Activated CD4-positive, alpha-beta T cell treated with anti-CD3 and anti-CD28 coated beads, Interleukin-2, Interleukin-6, amounts not matched to agents 100 ng/mL and 50 ng/mL, durations not matched to agents 16 hours and 8 hours (primary cell): ENCODE measurements around the gene TNK2.
"Not testable (repeated sequence)": the region's sequence is repeated elsewhere in the genome, so short reads cannot be mapped to it uniquely, and the experiment has no call there.

ENCODE experiments used
- DNase-seq: peaks from one replicate; pipeline ENCODE4 v3.0.0-alpha.2; 2020

TNK2 gene

DNA sequence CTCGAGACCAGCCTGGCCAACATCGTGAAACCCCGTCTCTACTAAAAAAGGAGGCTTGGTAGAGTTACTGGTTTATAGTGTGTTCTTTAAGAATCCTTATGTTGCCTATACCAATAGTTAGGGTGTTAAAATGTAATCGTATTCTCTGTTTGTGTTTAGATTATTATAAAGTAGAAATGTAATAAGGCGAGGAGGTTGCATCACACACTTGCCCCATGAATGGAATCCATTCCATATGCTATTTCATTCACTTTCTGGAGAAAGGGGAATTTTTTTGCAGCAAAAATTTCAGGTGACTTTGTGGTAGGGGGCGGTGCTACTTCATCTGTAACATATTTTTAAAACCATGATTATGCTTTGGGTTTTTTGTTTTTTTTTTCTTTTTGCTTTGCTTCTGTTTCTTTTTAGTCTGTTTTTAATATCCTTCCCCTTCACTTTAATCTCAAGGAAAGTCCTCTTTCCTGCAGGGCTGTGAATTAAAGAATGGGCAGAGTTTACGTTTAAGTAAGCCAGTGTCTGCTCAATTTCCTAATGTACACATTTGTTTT, 63.6 kb downstream of the TNK2 start:
- DNase-seq, result no peak

DNA sequence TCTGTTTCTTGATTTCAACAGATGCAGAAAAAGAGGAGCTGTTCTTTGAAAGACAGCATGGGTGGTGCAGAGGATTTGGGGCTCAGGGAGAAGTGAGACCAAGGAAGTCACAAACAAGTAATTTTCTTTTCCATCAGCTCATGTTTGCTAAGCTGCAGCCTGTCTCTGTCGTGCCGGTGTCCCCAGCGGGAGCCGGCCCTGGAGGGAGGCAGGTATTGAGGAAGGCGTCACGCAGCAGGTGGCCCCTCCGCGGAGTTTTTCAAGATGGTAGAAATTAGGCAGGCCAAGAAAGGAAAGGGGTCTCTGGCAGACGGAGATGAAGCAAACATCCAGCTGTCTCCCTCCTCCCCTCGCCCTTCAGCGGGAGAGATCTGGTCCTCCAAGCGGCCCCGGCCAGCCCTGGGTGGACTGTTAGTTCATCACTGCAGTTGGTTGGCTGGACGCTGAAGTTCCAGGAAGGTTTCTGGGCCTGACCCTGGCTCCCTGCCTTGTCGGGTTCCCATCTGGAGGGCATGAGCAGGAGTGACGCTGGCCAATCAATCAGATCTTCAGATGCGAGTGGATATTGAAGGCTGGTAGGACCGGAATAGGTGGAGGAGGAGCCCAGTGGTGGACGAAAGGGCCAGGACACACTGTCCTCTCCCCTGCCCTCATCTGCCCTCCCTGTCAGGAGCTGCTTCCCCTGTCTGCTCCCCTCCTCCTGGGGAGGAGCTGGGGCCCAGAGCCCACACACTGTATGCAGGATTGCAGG, 68.9 kb downstream of the TNK2 start:
- no peak for DNase-seq

DNA sequence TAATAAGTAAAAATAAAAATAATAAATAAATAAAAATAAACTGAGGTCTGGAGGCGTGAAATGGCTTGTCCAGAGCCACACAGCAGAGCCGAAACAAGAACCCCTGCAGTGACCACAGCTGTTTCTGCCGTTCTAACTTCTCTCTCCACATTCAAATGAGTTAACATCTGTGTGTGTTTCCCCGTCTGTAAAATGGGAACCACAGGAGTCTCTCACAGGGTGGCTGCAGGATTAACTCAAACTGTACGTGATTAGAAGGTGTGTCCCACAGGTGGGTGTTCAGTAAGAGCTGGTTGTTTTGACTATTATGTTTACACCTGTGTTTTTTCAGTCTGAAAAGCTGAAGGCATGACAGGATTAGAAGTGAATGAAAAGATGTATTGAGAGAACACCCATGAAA, 69.6 kb downstream of the TNK2 start:
- no peak for DNase-seq

DNA sequence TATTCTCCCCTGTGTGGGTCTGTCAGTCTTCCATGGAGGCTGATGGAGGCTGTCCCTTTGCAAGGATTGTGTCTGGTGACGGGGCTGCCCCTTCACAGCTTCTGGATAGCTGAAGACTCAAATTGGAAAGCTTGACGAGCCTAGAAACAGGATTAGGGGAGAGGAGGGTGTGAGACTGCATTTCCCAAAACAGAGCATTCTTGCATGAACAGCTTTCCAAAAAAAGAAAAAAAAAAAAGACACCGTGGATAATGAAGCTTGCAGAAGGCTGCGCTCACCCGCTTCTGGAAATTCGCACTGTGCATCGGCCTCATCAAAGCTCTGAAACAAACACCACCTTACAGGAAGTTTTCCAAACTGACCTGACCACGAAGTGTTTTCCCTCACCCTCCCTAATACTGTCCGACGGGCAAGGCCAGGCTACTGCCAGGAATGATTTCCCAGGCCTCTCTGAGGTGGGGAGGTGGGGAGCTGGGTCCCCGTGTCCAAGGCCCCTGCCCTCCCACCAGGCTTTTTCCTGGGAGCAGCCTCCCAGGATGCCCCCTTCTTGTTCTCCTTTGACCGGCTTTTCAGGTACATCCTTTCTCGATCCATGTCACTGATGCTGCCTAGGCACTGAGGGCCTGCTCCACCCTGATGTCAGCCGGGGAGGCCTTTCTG, 71.7 kb downstream of the TNK2 start:
- DNase-seq, result no peak

DNA sequence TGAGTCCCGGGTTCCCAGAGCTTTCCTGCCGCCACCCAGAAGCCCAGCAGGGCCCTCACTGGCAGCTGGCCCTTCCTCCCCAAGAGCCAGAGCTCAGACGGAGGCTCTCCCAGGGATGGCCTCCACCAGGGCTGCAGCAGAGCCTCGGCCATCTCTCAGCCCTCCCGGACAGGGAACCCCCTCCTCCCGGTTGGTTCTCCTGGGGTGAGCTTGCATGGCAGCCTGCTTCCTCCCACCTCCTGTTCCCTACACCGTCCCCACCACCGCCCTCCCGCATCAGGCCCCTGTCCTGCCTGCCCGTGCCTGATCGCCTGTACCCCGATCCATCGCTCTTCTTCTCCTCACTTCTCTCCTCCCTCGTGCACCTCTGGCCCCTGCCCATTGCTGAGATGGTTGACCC, 72.6 kb downstream of the TNK2 start:
- no peak for DNase-seq

DNA sequence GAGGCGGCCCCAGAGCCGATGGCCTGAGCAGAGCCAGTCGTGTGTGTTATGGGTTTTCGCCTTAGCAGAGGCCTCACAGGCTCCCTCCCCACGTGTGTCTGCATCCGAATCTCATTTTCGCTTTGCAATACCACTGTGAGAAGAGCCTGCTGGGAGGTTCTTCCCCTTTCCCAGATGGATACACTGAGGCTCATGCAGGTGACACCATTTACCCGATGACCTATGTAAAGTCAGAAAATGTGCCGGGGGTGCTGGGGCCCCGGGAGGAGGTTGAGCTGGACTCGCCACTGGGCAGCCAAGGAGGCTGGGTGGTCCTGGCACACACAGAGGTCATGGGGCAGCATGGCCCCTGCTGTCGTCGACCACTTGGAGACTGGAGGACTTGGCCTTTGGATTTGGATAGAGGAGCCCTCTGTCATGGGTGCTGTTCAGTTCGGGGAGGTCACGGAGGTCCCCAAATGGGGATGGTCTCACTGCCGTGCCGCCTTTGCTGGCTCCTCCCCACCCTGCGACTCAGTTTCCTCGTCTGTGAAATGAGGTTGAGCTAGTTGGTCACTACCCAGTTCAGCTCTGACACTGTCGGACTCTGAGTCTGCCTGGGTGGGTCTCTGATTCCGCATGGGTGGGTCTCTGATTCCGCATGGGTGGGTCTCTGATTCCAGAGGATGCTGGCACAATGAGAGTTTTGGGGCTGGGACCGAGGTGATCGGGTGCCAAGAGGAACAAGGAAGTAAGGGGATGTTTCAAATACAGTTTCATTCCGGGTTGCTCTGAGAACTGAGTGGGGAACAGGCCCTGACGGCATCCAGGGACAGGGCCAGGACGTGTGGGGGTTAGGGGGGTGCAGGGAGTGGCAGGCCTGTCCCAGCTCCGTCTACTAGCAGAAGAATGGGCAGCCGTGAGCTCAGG, 73.4 kb downstream of the TNK2 start:
- DNase-seq, result no peak

DNA sequence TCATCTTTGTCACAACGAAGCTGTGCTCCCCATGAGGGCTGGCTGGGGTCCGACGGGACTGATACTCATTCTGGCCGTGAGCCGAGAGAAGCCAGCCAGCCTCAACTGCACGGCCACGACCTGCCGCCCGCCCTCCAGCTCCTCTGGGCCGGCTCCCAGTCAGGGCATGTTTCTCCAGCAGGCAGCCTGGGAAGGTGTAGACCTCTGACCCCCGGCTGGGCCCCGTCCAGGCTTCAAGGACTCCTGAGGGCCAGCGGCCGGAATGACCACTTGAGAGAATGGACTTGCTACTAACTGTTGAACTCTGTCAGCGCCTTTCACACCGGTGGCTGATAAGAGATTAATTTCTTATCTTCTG, 78.5 kb downstream of the TNK2 start:
- DNase-seq, result no peak

DNA sequence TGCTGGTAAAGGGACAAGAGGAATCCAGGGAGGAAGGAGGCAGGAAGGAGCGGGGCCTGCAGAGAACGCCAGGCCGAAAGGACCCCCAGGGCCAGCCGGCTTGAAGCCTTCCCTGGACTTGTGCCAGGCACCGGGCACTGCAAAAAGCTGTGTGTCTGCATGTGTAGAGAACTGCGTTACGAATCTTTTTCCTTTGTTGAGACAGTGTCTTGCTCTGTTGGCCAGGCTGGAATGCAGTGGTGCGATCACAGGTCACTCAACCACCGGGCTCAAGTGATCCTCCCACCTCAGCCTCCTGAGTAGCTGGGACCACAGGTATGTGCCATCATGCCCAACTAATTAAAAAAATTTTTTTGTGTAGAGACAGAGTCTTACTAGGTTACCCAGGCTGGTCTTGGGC, 79.6 kb downstream of the TNK2 start:
- no peak for DNase-seq

DNA sequence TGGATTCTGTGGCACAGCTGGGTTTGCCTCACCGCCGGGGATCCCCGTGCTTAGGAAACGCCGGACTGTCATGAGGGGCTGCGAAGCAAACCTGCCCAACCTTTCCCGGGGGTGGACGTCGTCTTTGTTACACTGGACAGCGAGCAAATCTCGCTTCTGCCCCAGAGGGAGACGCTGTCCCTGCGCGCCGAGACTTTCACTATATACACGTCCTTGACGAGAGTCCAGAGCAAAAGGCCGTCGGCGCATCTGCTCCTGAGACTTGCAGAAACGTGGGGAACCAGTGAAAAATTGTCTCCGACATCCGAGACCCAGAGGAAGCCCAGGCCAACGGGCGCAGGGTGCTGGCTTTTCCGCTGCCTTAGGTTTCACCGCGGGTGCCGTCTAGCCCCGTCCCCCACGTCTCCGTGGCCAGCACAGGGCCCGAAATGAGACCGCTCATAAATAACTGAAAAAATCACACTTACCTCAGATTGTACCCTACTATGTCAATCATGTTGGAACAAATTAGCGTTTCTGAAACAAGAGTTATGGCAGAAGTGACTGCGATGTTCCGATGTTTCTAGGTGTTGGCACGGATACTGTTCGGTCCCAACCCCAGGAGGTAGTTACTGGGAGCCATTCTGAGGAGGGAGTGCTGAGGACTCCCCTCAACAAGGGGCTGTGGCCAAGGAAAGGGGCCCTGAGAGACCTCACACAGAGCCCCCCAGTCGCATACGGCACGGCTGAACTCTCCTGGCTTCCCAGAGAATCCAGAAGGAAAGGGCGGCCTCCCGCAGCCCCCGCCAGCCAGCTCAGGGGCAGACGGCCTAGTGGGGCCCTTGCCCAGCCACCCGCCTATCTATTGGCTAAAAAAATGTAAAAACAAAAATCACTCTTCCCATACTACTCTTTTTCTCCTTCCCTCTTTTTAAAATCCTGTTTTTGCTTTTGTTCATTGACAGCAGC, 82.2 kb downstream of the TNK2 start:
- DNase-seq, result no peak

DNA sequence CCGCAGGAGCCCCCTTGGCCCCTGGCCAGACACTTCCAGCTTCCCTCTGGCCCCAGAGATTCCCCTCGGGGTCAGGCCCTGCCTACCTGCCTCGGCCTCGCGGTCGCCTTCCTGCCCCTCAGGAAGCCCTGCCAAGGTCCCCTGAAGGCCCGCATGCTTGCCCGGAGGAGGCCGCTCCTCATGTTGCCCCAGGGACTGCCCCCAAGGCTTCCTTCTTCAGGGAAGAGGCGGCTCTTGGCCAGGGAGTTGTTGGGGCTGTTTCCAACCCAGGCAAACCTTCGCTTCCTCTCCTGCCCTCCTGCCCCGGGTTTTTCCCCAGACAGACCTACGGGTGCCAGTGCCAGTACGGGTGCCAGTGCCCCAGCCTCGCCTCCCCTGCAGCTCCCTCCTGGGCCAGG, 83.2 kb downstream of the TNK2 start:
- DNase-seq, result no peak

DNA sequence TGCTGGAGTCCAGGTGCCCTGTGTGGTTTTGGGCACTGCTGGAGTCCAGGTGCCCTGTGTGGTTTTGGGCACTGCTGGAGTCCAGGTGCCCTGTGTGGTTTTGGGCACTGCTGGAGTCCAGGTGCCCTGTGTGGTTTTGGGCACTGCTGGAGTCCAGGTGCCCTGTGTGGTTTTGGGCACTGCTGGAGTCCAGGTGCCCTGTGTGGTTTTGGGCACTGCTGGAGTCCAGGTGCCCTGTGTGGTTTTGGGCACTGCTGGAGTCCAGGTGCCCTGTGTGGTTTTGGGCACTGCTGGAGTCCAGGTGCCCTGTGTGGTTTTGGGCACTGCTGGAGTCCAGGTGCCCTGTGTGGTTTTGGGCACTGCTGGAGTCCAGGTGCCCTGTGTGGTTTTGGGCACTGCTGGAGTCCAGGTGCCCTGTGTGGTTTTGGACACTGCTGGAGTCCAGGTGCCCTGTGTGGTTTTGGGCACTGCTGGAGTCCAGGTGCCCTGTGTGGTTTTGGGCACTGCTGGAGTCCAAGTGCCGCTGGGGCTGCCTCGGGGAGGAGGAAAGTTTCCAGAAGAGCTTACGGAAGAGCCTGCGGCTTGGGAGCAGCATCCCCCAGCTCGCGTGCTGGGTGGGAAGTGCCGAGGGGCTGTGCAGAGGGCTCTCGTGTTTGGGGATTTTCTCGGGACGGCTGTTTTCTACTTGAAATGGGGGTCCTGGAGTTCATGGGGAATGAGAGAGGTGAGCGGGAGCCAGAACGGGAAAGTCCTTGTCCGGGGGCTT, 83.7 kb downstream of the TNK2 start:
- not testable (repeated sequence) for DNase-seq

DNA sequence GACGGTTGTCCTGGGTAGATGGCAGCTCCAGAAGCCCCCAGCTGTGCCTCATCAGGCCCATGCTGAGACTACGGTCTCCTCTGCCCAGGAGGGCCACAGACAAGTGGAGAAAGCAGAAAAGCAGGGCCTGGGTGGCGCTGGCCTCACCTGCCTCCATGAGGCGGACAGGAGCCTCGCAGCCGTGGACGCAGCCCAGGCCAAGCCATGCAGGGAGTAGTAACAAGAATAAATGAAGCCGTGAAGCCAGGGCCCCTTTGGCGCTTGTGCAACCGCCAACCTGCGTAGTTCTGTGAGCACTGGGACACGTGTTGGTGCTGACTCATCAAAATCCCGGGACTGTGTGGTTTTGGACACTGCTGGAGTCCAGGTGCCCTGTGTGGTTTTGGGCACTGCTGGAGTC, 84.4 kb downstream of the TNK2 start:
- no peak for DNase-seq

DNA sequence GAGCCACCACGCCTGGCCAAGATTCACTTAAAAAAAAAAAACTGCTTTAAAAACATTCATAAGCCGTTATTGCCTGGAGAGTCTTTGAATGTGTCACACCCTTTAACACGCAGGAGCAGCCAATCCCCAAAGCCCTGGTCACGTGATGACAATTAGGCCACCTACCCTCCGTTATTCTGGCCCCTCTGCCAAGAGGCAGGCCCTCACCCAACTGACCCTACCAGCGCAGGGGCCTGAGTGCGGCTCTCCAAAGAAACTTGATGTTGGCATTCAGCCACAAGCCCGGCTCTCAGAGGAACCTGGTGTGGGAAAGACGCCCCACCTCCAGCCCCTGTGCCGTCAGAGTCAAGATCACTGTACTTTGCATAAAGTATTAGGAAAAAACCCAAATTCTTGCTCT, 85.1 kb downstream of the TNK2 start:
- no peak for DNase-seq

DNA sequence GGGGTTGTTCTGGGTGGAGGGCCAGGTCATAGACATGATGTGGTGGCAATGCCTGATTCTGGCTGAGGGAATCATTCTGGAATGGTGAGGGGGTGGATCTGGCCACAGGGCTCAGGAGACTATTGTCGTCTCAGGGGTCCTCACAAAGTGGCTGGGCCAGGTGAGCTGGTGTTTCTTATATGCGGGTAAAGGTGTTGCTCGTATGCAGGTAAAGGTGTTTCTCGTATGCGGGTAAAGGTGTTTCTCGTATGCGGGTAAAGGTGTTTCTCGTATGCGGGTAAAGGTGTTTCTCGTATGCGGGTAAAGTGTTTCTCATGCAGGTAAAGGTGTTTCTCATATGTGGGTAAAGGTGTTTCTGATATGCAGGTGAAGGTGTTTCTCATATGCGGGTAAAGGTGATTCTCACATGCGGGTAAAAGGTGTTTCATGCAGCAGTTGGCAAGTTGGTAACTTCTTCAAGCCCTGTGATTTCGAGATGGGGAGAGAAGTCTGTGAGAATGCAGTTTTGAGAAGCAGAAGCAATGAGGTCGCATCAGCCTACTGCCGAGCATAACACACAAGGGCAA, 86.1 kb downstream of the TNK2 start:
- no peak for DNase-seq

DNA sequence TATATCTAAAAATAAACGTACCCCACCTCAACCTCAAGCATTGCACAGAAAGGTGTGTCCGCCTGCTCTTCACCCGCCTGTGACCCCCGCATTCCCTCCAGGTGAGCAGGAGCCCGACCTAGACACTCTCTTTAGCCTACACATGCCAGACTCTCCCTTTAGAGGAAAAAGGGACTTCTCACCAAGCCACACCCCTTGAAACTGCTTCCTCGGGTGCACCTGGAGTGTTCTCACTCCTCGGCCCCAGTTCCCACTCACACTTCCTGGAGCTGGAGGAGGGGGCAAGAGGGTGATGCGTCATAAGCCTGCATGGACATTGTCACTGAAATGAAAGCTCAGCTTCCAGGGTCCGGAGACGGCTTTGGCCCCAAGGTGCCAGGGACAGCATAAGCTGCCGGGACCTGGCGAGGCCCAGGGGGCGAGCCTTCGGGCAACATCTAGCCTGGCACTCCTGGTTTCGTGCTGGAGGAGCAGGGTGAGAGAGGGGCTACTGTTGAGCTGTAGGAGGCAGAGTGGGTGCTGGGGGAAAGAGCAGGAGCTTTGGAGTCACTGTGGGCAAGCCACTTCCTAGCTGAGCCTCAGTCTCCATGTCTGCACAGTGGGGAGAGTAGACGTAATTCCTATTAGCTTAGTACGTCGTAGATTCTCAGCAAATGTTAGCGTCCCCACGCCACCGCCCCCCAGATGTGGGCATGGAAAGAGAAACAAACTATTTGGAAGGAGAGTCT, 86.8 kb downstream of the TNK2 start:
- no peak for DNase-seq

DNA sequence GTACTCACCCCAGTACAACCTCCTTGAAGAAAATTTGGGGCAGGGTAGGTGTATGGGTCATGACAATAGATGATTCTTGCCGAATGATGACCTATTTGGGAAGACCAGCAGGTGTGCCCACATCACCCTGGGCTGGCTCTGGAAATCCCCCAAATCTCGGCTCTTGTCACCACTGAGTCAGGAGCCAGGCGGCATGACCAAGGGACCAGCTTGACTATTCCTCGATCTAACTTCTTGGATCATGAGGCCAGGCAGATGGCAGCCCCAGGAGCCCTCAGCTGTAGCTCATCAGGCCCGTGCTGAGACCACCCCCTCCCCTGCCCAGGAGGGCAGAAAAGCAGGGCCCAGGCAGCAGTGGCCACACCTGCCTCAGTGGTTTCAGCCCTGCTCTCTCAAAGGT, 87.5 kb downstream of the TNK2 start:
- DNase-seq, result no peak

DNA sequence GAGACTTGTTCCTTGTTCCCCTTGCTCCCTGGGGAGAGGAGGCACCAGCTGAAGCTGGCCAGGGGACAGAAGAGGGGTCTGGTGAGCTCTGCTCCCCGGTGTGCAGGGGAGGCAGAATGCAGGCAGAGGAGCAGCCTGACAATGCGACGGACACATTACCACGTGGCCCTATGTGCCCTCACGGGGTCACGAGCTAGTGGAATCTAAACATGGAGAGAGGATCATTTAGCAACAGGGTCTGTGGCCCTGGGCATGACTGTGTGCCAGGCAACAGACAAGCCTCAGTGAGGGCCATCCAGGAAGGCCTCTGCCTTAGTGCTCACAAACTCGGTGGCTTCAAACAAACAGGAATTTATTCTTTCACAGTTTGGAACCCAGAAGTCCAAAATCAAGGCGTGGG, 88.2 kb downstream of the TNK2 start:
- DNase-seq, result no peak

DNA sequence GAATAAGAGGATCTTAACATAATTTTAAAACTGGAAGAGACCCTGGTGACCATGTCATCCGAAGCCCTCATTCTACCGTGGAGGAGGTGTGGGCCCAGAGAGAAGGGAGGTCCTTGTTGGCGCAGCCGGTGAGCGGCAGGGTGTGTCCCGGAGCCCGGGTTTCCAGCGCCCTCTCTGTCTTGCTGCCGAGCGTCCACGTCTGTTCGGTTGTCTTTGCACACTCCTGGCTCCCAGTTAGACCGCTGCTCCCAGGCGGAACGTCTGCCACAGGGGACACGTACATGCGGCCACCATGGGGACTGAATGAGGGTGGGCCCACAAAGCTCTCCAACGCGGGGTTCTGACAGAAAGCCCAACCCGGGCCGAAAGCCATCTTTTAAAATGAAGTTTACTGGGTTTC, 90.0 kb downstream of the TNK2 start:
- no peak for DNase-seq

DNA sequence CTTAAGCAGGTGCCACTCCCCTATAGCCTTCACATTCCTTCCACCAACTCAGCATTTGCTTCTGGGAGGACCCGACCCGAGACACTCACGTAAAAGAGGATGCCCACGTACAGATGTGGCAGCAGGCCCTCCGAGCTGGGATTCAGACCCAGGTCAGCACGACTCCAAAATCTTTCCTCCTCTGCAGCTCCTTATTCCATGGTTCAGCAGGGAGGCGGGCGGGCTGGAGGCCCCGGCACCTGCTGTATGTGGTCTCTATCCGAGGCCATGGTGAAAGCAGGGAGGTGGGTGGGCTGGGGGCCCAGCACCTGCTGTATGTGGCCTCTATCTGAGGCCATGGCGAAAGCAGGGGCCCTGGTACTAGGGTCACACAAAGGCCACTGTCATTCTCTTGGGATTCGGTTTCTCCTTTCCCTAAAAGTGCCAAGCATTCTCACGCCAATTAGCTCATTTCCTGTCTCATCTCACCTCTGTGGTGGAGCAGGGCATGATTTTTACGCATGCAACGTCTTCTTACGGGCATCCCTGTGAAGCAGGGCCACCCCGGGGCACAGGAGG, 90.7 kb downstream of the TNK2 start:
- DNase-seq, result no peak

DNA sequence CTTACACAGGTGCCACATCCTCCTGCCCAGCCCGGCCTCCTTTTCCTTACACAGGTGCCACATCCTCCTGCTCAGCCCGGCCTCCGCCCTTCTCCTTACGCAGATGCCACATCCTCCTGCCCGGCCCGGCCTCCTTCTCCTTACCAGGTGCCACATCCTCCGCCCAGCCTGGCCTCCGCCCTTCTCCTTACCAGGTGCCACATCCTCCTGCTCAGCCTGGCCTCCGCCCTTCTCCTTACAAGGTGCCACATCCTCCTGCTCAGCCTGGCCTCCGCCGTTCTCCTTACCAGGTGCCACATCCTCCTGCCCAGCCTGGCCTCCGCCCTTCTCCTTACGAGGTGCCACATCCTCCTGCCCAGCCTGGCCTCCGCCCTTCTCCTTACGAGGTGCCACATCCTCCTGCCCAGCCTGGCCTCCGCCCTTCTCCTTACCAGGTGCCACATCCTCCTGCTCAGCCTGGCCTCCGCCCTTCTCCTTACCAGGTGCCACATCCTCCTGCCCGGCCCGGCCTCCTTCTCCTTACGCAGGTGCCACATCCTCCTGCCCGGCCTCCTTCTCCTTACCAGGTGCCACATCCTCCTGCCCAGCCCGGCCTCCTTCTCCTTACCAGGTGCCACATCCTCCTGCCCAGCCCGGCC, 92.0 kb downstream of the TNK2 start:
- DNase-seq, result not testable (repeated sequence)
